Epithelial cell of proximal tubule (primary cell): ENCODE data around the gene HDAC2. TPM values are rescaled to one million over a fixed set of nuclear protein-coding genes. Genes with fewer than 3 reads are reported as not detected.

Source experiments
- DNase-seq: peaks from one replicate; pipeline ENCODE4 v3.0.0-alpha.2; 2011; ENCODE audit warnings: low read depth
- H3K4me3 ChIP-seq: 2 replicates; pipeline ENCODE4 v1.5.1; 2011; ENCODE audit warnings: low read depth, mild to moderate bottlenecking, low read length
- total RNA-seq: library from RNA; depleted of rRNA; stranded (reverse); fragments of >200 nt; gene quantifications from 2 replicates; pipeline ENCODE4 v1.2.3, GENCODE V29; 2015
- TF ChIP-seq, protein P1 (sequence below): conservative IDR thresholded peaks from 2 replicates; pipeline ENCODE4 v1.5.1; 2012; ENCODE audit warnings: low read depth, mild to moderate bottlenecking, low read length

Gene HDAC2
- total RNA-seq, 1 donor from 2014 or later, result 95.5 TPM

DNA sequence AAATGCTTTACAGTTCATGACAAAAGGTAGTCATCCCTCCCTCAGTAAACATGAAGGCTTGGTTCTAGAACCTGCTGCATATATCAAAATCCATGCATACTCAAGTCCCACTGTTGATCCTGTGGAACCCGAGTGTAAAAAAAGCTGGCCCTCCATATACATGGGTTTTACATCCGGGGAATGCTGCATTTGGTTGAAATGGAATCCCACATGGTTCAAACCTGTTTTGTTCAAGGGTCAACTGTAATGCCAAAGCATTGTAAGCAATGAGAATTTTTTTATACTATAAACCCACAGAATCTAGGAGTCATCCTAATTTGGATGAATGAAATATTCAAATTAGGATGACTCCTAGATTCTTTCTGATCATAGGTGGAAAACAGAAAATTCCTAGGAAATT is 5.9 kb upstream of the HDAC2 start:
- TF ChIP-seq, protein P1, sequence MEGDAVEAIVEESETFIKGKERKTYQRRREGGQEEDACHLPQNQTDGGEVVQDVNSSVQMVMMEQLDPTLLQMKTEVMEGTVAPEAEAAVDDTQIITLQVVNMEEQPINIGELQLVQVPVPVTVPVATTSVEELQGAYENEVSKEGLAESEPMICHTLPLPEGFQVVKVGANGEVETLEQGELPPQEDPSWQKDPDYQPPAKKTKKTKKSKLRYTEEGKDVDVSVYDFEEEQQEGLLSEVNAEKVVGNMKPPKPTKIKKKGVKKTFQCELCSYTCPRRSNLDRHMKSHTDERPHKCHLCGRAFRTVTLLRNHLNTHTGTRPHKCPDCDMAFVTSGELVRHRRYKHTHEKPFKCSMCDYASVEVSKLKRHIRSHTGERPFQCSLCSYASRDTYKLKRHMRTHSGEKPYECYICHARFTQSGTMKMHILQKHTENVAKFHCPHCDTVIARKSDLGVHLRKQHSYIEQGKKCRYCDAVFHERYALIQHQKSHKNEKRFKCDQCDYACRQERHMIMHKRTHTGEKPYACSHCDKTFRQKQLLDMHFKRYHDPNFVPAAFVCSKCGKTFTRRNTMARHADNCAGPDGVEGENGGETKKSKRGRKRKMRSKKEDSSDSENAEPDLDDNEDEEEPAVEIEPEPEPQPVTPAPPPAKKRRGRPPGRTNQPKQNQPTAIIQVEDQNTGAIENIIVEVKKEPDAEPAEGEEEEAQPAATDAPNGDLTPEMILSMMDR, result no peak
- no peak overlapping the region for H3K4me3 ChIP-seq
- DNase-seq, result no peak

- no peak for DNase-seq
- TF ChIP-seq, protein P1, result no peak
- peak overlapping the region; percentile 76 for H3K4me3 ChIP-seq
Observed at GRCh38 chr6:113971741-113972140, 793 bp upstream of the HDAC2 start.

DNA sequence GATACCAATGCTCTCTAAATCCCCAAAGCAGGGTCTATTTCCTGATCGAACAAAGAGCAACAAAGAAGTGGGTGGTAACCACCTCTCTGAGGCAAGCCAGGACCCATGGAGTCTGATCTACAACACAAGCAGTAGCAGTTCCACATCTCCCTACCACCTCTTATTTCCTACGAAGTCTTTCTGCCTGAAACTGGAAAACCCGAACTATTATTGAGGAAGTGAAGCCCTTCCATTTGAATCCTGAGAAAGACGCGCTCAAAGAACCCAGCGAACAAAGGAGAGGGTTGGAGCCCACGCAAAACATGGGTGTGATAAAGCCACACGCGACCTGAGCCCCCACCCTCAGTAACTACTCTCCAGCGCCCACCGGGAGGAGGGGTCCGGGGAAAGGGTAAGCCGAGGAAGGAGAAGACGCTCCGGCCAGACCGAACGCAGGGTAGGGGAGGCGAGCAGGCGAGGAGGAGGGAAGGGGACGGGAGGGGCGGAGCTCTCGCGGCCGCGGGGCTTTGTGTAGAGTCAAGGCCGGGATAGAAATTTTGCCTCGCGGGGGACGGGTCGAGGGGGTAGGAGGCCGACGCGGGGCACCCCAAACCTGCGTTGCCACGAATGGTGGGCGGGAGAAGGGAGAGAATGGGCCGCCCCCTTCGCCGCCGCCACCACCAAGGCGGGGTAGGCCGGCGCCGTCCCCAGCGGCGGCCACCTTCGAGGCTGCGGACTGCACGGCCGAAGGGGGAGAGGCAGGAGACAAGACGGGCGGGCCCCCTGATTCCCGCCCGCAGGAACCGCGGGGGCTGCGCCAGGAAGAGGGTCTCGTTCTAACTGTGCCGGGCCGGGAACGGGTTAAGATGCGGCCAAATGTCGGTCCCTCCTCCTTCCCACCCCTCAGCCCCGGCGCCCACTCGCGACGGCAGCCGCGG is 802 bp downstream of the HDAC2 start:
- DNase-seq, result no peak
- peak overlapping the region; percentile 76 for H3K4me3 ChIP-seq
- TF ChIP-seq, protein P1, result no peak

DNA sequence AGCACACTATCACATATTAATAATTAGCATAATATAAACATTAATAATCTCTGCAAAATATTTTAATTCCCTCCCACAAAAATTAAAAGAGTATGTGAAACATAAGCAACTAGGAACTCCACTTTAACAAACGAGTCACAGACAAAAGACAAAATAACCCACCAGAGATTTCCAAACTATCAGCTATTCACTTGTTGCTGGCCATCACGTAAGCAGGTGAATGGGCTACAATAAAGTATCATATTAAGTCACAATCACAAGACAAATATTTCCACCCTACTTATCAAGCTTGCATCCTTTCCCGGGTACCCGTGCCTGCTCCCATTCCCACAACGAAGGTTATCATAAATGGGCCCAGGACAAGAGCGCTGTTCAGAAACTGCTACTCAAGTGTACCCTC is 2.5 kb downstream of the HDAC2 start:
- TF ChIP-seq, protein P1, result no peak
- peak overlapping the region; percentile 76 for H3K4me3 ChIP-seq
- DNase-seq, result no peak

DNA sequence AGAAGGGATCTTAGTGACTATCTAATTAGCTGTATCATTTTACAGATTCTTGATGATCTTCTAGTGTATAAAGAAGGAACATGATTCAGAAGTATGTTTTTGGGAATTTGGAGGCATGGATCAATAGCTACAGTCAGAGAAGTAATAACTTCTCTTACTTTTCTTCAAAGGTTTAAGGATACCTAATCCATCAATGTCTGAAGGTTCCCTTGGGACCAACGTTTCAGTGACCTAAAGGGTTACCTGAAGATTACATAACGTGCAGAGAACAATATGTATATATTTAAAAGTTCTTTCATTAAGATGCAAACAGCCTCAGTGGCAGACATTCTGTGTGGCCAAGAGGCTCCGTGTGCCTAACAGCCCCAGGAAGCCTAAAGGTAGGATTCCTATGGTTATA is 3.2 kb downstream of the HDAC2 start:
- no peak overlapping the region for H3K4me3 ChIP-seq
- no peak for DNase-seq
- TF ChIP-seq, protein P1, result no peak

DNA sequence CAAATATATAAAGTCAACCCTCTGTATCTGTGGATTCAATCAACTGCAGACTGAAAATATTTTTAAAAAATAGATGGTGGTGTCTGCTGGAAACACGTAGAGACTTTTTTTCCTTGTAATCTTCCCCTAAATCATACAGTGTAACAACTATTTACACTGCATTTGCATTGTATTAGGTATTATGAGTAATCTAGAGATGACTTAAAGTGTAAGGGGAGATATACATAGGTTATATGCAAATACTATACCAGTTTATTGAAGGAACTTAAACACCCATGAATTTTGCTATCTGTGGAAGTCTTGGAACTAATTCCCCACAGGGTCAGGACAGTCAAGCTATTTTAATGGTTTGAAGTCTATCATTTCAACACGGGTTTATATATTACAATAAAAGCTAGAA is 10.2 kb downstream of the HDAC2 start:
- TF ChIP-seq, protein P1, result no peak
- H3K4me3 ChIP-seq, result no peak overlapping the region
- no peak for DNase-seq

GRCh38 chr6:113959235-113959634 is 11.7 kb downstream of the HDAC2 start:
- H3K4me3 ChIP-seq, result no peak overlapping the region
- DNase-seq, result no peak
- TF ChIP-seq, protein P1, result no peak
